ENCODE data around the gene FUBP3.

FUBP3 gene, protein sequence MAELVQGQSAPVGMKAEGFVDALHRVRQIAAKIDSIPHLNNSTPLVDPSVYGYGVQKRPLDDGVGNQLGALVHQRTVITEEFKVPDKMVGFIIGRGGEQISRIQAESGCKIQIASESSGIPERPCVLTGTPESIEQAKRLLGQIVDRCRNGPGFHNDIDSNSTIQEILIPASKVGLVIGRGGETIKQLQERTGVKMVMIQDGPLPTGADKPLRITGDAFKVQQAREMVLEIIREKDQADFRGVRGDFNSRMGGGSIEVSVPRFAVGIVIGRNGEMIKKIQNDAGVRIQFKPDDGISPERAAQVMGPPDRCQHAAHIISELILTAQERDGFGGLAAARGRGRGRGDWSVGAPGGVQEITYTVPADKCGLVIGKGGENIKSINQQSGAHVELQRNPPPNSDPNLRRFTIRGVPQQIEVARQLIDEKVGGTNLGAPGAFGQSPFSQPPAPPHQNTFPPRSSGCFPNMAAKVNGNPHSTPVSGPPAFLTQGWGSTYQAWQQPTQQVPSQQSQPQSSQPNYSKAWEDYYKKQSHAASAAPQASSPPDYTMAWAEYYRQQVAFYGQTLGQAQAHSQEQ

DNA sequence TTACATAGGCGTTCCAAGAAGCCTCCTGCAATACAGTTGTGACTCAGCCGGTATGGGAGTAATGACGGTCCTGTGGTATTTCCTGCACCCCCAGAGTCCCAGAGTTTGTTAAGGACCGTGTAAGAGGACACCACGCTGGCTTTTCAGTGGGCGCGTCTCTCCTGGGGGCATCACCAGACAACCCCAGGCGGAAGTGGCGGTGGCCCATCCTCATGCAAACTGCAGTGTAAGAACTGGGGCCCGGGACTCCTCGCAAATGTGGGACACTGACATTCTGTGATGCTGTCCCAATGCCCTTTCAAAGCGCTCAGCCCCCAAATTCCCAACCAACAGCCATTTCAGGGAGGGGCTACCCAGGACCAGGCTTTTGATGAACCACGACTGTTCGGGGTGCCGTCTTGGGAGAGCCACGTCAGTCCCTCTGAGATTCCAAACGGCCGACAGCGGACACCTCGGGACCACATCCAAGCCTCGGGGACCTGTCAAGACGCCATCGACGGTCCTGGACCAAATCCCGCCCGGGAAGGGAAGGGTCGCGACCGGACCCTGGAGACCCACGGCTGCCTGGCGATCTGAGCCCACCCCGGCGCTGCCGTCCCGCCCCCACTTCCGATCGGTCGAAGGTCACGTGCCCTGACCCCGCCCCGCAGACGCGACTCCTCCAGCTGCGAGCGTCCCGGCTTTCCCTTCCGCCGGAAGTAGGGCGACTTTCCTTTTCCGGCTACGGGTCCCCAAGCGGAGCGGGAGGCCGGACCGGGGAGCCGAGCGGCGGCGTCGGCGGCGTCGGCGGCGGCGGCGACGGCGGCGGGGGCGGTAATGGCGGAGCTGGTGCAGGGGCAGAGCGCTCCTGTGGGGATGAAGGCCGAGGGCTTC lies at the start of gene FUBP3:
Gene FUBP3, plus strand, starts transcription at position 713 of the 873 bp plus-strand sequence. Its CDS starts 104 bp downstream, at position 817.
- peak; percentile 22 for DNase-seq

DNA sequence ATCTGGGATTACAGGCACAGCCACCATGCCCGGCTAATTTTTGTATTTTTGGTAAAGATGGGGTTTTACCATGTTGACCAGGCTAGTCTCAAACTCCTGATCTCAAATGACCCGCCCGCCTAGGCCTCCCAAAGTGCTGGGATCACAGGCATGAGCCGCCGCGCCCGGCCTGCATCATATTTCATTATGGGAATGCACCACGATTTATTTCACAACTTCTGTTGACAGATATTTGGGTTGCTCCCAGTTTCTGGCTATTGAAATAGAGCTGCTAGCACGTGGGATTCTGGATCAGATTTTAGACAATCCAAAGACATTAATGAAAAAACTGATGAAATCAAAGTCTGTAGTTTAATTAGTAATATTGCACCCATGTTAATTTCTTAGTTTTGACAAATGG lies 48.4 kb upstream of the FUBP3 start:
- no peak for DNase-seq

DNA sequence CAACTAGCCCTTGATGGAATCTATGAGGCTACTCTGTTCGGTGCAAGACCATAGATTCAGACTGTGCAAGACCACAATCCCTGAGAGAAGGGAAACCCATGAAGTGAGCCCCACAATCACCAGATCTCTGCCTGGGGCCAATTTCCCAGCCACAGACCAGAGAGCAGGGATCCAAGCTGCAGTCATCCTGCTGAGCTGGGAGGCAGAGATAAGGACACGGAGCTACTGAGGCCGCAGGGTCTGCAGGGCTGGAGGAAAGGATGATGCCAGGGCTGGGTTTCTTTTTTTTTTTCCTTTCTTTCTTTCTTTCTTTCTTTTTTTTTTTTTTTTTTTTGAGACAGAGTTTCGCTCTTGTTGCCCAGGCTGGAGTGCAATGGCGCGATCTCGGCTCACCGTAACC lies 47.7 kb upstream of the FUBP3 start:
- DNase-seq = no peak

DNA sequence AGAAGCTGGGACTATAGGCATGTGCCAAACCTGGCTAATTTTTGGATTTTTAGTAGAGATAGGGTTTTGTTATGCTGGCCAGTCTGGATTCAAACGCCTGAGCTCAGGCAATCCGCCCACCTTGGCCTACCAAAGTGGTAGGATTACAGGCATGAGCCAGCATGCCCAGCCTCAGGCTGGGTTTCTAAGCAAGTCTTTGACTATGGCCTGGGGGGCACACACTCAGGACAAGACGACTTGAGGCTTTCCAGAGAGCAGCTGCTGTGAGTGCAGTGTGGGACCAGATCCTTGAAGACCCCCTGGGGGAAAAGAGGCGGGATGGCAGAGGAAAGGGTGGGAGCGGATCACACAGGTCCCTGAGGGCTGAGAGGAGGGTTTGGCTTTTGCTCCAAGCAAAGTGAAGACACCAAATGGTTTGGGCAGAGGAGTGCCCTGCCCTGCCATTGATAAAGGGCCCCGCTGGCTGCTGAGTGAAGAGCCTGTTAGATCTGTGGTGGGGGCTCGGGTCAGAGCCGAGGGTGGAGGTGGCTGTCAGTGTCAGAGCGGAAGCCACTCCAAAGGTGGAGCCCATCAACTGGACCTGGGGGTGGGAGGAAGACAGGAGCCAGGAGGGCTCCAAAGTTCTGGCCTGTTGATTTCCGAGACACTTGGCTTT lies 46.8 kb upstream of the FUBP3 start:
- no peak for DNase-seq

DNA sequence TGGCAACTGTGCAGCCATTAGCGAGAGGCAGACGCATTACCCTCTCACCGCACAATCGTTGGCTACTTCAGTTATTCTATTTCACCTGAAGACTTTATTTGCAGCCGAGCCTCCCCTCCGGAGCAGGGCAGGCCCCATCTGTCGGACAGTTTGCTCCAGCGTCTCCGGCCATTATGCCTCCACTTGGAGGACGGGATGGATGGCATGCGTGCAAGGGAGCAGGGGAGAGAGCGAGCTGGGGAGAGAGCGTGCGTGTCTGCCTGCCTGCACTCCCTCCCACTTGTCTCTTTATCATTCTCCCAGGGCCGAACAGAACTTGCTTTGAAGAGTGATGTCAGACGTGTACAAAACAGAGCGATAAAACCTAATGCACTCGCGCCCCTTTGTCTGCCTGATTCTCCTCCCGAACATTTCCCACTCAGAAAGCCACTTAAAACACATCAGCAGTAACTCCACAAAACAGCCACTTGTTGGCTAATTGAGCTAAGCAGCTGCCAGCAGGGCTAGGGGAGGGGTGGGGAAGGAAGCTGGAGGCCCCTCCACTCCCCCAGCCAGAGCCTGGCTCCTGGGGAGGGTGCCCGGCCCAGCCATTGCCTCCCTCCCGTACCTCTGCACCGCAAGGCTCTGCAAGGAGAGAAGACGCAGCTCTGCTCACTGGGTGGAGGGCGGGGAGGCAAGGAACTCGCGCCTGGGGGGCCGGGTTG lies 43.4 kb upstream of the FUBP3 start:
- no peak for DNase-seq

DNA sequence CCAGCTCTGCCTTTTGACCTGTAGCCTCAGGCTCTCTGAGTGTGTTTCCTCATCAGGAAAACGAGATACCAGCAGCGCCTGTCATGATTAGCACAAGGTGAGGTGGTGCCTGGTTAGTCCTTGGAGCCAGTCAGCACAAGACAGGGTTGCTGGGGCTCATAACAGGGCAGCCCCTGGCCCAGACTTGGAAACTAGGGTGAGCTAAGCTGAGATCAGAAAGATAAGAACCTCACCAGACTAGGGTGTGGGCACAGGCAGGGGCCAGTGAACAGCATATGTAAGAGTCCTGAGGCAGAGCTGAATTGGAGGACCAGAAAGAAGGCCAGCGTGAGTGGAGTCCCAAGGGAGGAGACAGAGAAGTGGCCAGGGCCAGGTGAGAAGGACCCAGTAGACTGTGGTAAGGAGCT lies 42.7 kb upstream of the FUBP3 start:
- no peak for DNase-seq

DNA sequence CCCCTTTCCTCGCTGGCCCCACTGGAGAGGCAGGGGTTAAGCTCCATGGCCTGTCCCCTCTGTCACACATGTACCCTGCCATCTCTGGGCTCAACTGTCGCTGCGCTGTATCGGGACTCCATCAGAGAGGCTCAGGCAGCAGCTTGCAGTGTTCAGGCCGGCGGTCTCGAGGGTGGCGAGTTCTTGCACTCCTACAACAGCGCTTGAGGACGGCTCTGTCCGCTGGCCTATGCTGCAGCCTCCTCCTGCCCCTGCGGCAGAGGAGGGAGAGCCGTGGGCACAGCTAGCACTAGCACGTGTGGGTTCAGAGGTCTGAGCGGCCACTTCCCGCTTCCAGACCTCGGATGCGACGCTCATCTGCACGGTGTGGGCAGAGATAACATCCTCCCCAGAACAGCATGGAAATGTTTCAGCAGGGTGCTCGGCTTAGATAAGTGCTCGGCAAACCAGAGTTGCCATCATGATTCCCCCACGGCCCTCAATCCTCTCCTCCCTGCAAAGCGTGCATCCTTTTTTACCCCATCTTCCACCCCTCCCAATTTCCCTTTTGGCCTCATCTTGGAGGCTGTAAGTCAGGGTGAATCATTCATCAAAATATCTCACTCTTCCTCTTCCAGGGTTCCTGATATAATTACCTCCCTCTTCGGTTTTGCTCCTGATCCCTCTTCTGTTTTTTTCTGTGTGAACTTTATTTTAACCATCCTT lies 41.9 kb upstream of the FUBP3 start:
- DNase-seq = no peak

DNA sequence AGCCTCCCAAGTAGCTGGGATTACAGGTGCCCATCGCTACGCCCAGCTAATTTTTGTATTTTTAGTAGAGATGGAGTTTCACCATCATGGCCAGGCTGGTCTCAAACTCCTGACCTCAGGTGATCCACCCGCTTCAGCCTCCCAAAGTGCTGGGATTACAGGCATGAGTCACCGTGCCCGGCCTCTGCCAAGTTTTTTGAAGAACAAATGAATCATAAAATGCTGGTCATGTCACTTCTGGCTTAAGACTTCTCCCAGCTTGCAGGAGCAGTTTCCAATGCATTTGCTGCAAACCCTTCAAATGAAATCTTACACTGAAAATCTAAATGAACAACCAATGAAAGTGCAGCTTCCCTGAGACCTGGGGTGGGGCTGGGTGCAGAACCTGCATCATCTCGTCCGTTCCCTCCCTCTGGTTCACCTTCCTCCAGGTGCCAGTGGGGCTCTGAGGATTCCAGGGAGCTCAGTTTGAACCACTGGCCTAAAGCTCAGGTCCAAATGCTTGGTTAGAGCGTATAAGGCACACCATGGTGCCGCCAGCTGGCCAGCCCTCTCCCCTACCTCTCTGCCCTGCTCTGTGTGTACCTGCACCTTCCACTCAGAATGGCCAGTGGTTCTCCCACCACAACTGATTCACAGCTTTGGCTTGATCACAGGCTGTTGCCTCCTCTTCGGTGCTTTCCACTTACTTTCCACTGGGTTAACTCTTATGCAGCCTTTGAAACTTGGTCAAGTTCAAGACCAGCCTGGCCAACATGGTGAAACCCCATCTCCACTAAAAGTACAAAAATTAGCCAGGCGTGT lies 39.8 kb upstream of the FUBP3 start:
- no peak for DNase-seq

DNA sequence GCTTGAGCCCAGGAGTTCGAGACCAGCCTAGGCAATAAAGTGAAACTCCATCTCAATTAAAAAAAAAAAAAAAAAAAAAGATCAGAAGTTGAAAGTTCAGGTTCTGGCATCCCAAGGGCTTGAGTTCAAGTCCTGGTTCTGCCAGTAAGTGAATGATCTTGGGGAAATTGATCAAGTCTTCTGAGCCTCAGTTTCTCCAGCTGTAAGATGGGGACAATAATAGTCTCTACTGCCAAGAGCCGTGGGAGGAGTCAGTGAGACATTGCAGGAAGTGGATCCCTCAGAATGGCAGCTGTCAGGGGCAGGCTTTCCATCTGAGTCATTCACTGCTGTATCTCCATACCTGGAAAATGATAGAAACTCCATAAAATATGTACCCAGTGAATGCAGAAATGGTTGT lies 37.8 kb upstream of the FUBP3 start:
- no peak for DNase-seq

DNA sequence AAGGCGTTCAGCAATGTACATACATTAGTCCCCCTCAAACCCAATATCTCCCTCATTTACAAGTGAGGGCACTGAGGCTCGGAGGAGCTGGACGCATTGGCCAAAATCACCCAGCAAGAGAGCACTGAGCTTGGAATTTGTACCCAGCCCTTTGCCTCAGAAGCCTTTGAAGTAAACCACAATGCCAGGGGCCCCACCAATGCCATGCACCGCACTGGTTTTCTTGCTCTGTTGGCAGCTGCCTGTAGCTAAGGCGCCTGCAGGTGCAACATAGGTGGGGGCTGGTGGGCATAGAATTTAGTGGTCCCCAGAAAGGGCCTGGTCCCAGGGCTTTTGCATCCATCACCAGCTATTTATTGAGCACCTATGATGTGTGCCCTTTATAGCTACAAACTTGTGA lies 37.3 kb upstream of the FUBP3 start:
- DNase-seq = no peak

DNA sequence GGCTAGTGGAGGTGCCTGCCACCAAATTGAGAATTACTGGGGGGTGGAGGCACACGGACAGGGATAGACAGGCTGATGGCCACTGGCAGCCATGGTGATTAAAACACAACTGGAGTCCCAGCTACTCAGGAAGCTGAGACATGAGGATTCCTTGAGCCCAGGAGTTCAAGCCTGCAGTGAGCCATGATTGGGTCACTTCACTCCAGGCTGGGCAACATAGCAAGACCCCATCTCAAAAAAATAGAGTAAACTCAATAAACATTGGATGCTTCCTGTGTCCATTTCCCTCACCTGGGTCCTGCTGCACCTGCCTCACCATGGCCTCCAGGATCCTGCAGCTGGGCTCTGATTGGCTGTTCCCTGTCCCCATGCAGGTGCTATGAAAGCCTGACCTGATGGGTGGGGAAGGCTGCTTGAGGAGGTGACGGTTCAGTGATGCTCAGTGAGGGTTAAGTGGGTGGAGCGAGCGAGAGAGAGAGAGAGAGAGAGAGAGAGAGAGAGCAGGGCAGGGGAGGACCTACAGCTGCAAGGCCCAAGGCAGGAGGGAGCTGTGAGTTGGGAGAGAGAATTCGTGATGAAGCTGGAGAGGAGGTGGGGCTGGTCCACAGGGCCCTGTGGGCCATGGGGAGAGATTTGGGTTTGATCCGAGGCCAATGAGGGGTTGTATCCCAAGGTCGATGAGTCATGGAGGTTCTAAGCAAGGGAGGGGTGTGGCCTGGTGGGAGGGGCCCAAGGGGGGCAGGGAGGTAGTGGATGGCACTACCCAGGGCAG lies 36.7 kb upstream of the FUBP3 start:
- DNase-seq = peak; percentile 4

DNA sequence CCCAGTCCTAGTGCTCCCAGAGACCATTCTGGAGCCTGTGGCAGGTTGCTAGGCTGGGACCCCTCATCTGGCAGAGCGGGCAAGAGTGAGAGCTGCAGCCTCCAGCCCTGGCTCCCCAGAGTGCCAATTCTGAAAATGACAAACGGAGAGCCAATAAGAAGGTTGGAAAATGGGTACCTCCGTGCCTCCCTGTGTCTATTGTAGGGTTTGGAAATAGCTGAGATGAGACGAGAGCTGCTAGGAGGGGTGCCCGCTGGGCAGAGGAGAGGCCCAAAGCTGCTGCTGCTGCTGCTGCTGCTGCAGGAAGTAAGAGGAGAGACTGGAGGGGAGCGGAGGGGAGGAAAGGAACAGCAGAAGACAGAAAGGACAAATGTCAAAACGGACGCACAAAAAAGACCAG lies 36.0 kb upstream of the FUBP3 start:
- no peak for DNase-seq

DNA sequence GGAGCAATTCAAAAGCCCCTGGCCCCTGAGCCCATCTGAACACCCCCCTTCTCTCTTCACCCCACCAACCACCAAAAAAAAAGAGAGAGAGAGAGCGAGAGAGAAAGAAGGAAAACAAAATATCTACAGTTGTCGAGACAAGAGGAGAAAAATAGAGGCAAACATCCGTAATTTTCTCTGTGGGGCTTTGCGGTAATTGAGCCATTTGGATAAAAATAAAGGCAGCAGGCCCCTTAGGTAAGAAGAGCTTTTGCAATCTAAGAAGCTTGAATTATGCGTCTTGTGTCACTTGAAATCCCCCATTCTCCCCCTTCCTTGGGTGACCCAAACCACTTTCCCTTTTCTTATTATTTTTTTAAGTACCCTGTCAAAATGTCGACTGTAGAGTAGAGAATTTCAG lies 35.5 kb upstream of the FUBP3 start:
- DNase-seq = no peak

DNA sequence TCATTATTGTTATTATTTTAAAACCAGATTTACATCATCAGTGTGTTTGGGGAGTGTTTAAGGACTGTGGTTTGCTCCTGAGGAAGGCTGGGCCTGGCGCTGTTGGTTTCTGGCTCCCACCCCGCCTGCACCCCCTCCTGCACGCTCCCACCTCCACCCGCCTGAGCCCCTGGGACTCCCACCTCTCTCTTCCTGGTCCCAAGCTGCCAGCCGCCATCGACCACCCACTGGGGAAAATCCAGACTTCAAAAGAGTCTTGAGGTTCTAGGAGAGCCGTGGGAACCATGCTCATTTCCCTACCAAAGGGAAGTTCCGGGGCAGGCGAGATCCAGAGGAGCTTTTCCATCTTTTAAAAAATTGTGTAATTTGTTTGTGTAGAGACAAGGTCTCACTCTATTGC lies 35.0 kb upstream of the FUBP3 start:
- DNase-seq = no peak

DNA sequence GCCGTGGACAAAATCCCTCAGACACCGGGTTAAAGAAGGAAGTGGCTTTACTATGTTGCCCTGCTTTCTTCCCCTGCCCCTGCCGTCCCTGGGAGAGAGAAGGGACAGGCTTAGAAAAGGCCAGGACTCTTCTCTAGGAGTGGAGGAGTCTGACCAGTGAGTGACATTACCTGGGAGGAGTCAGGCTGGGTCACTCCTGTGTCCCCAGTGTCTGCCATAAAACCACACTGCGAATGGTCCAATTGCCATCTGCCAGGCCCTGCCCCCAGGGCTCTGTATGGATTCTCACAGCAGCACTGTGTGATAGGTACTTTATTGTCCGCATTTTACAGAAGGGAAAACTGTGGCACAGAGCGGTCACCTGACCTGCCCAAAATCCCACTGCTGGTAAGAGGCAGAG lies 31.3 kb upstream of the FUBP3 start:
- DNase-seq = no peak

DNA sequence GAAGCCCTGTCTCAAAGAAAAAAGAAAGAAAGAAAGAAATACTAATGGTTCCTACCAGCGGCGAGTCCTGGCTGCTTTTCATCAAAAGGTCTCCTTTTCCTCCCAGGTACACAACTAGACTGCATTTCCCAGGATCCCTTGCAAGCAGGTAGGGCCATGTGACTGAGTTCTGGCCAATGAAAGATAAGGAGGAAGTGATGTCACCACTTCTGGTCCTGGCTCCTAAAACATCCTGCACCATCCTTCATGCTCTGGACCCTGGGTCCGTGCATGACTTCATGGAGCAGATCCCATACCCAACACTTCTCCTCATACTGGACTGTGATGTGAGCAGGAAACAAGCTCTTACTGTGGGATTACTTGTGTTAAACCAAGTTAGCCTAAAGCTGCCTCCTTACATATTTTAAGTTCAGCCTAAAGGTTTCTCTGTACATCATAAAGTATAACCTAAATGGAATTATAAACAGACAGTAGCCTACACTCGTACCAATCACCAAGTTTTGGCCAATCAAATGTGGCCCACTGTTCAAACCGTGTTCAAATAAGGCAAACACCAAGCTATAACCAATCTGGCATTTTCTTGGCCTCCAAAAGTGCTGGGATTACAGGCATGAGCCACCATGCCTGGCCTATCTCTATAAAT lies 30.2 kb upstream of the FUBP3 start:
- no peak for DNase-seq

DNA sequence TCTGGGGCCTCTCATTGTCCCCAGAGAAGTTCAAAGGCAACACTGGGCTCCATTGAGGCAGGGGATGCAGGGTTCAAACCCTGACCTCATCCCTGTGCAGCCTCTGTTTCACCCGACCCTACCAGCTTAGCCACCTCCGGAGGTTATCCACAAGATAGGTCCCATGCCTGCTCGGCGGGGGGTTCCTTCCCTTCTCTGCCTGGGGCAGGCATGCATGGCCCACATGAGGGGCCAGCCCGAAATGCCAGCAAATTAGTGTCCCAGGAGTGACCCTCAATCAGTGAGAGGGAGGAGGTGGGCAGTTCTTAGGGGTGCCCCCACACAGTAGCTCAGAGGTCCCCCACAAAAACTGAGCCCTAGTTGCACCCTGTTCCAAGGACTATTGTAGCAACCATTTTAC lies 24.8 kb upstream of the FUBP3 start:
- no peak for DNase-seq

DNA sequence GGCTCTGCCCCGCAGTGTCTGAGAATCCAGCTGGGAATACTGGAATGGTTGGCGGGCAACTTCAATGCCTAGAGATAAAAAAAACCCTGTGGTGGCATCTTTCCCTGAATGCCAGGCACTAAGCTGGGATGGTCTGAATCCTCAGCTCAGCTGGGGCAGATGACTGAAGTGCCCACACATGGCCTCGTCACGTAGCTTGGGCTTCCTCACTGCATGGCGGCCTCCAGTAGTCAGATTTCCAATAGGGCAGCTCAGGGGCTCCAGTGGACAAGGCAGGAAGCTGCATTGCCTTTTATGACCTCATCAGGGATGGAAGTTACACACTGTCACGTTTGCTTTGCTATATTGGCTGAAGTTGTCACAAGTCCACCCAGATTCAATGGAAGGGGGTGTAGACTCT lies 24.3 kb upstream of the FUBP3 start:
- no peak for DNase-seq

DNA sequence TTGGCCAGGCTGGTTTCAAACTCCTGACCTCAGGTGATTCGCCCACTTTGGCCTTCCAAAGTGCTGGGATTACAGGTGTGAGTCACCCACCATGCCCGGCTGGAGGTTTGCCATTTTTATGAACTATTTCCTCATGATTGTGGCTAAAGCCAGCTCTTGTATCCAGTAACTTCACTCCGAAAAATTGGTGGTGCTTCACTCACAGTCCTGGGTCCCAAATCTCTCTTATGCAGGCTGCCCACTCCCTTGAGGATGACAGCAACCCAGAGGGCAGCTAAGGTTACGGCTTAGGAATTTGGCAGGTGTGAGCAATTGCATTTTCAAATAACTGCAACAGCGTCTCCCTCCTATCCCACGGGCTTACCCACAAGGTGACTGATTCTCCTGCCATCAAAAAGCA lies 23.4 kb upstream of the FUBP3 start:
- no peak for DNase-seq

All from GOT3 (cell line).